ENCODE results near the gene SPRED3. TPM values are rescaled to one million over a fixed set of nuclear protein-coding genes. Genes with fewer than 3 reads are reported as not detected.

SPRED3 gene
- total RNA-seq, 2 donors from 2014 or later: 5.3 to 10.0 TPM

DNA sequence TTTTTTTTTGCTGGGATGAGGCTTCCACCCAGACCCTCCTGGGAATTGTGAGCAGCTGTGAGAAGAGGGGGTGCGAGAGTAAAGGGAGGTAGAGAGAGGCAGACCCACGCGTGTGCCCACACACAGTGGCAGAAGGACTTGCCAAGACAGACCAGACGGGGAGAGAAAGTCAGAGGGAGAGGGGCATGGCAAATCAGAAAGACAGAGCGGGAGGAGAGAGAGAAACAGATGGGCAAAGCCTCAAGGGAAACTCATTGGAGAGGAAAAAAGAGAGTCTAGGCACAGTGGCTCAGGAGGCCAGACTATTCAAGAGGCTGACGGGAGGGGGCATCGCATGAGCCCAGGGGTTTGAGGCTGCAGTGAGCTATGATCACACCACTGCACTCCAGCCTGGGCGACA, 35.9 kb upstream of the SPRED3 start:
- H3K36me3 Mint-ChIP-seq (ENCODE audit: low read depth): no peaks in the 10 kb centered on the region
- Histone ChIP-seq H3K9ac (ENCODE audit: extremely low read depth, low read length, poor library complexity, severe bottlenecking) (no peak overlapping the region), H3K9me3 (ENCODE audit: control insufficient read depth, low read length) (no peaks in the 10 kb centered on the region), H3K4me1 (ENCODE audit: control insufficient read depth, insufficient read depth, low read length) (no peaks in the 10 kb centered on the region), H3K27ac (ENCODE audit: low read depth, low read length) (peak overlapping the region; percentile 57), H3K36me3 (ENCODE audit: control insufficient read depth, insufficient read depth, low read length) (no peaks in the 10 kb centered on the region), H3K4me3 (ENCODE audit: low read length) (no peak overlapping the region), H3K27me3 (ENCODE audit: control insufficient read depth, insufficient read depth, low read length, poor library complexity, severe bottlenecking) (peaks cover 12% of the 10 kb centered on the region)
- 91 to 98% methylated on average over 5 to 8 of the region's 8 CpGs for WGBS, 2 experiments (ENCODE audit: insufficient coverage in 1 of 2, insufficient read length in 1 of 2)
- DNase-seq: no peak
- peaks cover 26% of the 10 kb centered on the region for H3K27me3 Mint-ChIP-seq (ENCODE audit: insufficient read depth)
- H3K9me3 Mint-ChIP-seq: no peaks in the 10 kb centered on the region
- TF ChIP-seq, protein P1, sequence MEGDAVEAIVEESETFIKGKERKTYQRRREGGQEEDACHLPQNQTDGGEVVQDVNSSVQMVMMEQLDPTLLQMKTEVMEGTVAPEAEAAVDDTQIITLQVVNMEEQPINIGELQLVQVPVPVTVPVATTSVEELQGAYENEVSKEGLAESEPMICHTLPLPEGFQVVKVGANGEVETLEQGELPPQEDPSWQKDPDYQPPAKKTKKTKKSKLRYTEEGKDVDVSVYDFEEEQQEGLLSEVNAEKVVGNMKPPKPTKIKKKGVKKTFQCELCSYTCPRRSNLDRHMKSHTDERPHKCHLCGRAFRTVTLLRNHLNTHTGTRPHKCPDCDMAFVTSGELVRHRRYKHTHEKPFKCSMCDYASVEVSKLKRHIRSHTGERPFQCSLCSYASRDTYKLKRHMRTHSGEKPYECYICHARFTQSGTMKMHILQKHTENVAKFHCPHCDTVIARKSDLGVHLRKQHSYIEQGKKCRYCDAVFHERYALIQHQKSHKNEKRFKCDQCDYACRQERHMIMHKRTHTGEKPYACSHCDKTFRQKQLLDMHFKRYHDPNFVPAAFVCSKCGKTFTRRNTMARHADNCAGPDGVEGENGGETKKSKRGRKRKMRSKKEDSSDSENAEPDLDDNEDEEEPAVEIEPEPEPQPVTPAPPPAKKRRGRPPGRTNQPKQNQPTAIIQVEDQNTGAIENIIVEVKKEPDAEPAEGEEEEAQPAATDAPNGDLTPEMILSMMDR (conservative IDR thresholded peaks at IDR 0.05): no peak
- H3K4me1 Mint-ChIP-seq: peaks cover 5% of the 10 kb centered on the region
- no peak overlapping the region for H3K4me3 Mint-ChIP-seq
- no peak overlapping the region for H3K27ac Mint-ChIP-seq

DNA sequence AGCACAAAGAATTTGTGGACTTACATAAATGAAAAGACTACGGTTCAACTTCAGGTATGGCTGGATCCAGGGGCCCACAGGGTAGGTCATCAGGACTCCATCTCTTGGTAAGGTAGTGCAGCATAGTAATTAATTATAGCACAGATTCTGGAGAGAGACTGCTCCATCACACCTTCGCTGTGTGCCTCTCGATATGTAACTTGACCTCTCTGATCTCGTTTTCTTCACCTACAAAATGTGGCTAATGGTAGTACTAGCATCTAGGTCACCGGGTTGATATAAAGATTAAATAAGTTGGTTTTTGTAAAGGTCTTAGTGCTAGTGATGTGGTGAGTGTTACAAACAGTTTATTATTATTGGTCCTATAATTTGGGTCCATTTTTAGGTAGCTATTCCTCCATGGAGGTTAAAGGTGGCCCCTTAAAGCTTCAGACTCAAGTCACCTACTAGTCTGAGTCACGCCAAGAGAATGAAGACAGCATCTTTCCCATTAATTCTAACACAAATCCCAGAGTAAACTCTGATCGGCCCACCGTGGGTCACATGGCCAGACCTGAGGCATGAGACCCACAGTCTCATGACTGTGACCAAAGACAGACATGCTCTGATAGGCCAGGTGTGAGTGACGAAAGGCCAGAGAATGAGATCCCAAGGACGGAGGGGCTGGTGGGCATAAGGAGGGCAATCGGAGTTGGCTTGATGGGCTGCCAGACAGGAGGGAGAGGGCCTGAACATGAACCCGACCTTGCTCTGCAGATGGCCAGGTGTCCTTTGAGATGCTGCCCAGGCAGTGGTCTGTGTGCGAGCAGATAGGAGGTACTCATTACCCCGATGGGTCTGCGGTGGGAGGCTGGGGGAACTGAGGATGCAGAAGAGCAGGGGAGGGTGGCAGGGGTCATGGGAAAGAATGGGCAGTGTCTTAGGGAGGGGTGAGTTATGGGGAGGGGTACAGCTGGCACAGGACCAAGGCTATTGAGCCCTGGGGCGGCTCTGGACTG, 32.5 kb upstream of the SPRED3 start:
- no peak overlapping the region for H3K27ac Mint-ChIP-seq
- no peaks in the 10 kb centered on the region for H3K36me3 ChIP-seq (ENCODE audit: control insufficient read depth, insufficient read depth, low read length)
- no peak overlapping the region for H3K4me3 ChIP-seq (ENCODE audit: low read length)
- TF ChIP-seq, protein P1 (conservative IDR thresholded peaks at IDR 0.05): no peak
- peaks cover 49% of the 10 kb centered on the region for H3K27me3 Mint-ChIP-seq (ENCODE audit: insufficient read depth)
- no peaks in the 10 kb centered on the region for H3K9me3 Mint-ChIP-seq
- H3K9me3 ChIP-seq (ENCODE audit: control insufficient read depth, low read length): no peaks in the 10 kb centered on the region
- no peaks in the 10 kb centered on the region for H3K4me1 ChIP-seq (ENCODE audit: control insufficient read depth, insufficient read depth, low read length)
- H3K36me3 Mint-ChIP-seq (ENCODE audit: low read depth): no peaks in the 10 kb centered on the region
- H3K4me1 Mint-ChIP-seq: peaks cover 5% of the 10 kb centered on the region
- peaks cover 45% of the 10 kb centered on the region for H3K27me3 ChIP-seq (ENCODE audit: control insufficient read depth, insufficient read depth, low read length, poor library complexity, severe bottlenecking)
- WGBS, 2 experiments (ENCODE audit: insufficient coverage in 1 of 2, insufficient read length in 1 of 2): 87% methylated on average over 11 to 16 of the region's 16 CpGs
- H3K4me3 Mint-ChIP-seq: no peak overlapping the region
- no peak for DNase-seq
- no peak overlapping the region for H3K9ac ChIP-seq (ENCODE audit: extremely low read depth, low read length, poor library complexity, severe bottlenecking)
- H3K27ac ChIP-seq (ENCODE audit: low read depth, low read length): no peak overlapping the region

DNA sequence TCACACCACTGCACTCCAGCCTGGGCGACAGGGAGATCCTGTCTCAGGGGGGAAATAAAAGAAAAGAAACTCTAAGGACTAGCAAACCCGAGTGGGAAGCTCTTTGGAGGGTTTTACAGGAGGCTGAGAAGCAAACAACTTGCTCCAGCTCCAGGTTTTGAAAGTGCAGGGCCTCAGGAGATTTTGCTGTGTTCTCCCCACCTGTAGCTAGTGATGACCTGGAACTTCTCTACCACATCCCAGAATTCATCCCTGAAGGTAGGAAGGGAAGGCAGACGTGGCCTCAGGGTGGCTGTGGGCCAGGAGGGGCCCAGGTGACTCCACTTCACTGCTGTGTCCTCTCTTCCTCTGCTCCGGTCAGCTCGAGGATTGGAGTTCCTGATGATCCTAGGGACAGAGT, 30.4 kb upstream of the SPRED3 start:
- peaks cover 56% of the 10 kb centered on the region for H3K27me3 Mint-ChIP-seq (ENCODE audit: insufficient read depth)

More for the DNA sequence above, 30.4 kb upstream of the SPRED3 start:
- DNase-seq: no peak
- Mint-ChIP-seq H3K4me3 (no peak overlapping the region), H3K27ac (no peak overlapping the region), H3K4me1 (peaks cover 9% of the 10 kb centered on the region), H3K9me3 (no peaks in the 10 kb centered on the region), H3K36me3 (ENCODE audit: low read depth) (no peaks in the 10 kb centered on the region)
- Histone ChIP-seq H3K9ac (ENCODE audit: extremely low read depth, low read length, poor library complexity, severe bottlenecking) (no peak overlapping the region), H3K27me3 (ENCODE audit: control insufficient read depth, insufficient read depth, low read length, poor library complexity, severe bottlenecking) (peaks cover 51% of the 10 kb centered on the region), H3K36me3 (ENCODE audit: control insufficient read depth, insufficient read depth, low read length) (no peaks in the 10 kb centered on the region), H3K27ac (ENCODE audit: low read depth, low read length) (no peak overlapping the region), H3K4me3 (ENCODE audit: low read length) (no peak overlapping the region), H3K4me1 (ENCODE audit: control insufficient read depth, insufficient read depth, low read length) (no peaks in the 10 kb centered on the region), H3K9me3 (ENCODE audit: control insufficient read depth, low read length) (no peaks in the 10 kb centered on the region)
- 65 to 73% methylated on average over 3 to 5 of the region's 5 CpGs for WGBS, 2 experiments (ENCODE audit: insufficient coverage in 1 of 2, insufficient read length in 1 of 2)
- TF ChIP-seq, protein P1 (conservative IDR thresholded peaks at IDR 0.05): no peak
